GM10266 (cell line): ENCODE data around the gene EXOC3.

Source experiments
- DNase-seq: peaks from one replicate; pipeline ENCODE4 v3.0.0; 2012; ENCODE audit errors: extremely low spot score
- CTCF ChIP-seq: IDR thresholded peaks from 2 replicates; pipeline ENCODE4 v1.5.1; 2012; ENCODE audit warnings: mild to moderate bottlenecking, low read depth; ENCODE audit not compliant: control insufficient read depth, insufficient read depth; ENCODE audit errors: missing control alignments

EXOC3 gene

GRCh38 chr5:403995-404394 lies 39.0 kb upstream of the EXOC3 start:
- no peak for DNase-seq
- TF ChIP-seq CTCF = no peak

- no peak for DNase-seq
- TF ChIP-seq CTCF = no peak
Measured at GRCh38 chr5:404666-405241, 38.2 kb upstream of the EXOC3 start.

GRCh38 chr5:405421-405820 lies 37.6 kb upstream of the EXOC3 start:
- TF ChIP-seq CTCF = no peak
- no peak for DNase-seq

GRCh38 chr5:406041-406440 lies 36.9 kb upstream of the EXOC3 start:
- no peak for TF ChIP-seq CTCF
- DNase-seq = no peak

GRCh38 chr5:407051-407450 lies 35.9 kb upstream of the EXOC3 start:
- TF ChIP-seq CTCF = no peak
- no peak for DNase-seq

GRCh38 chr5:407801-408268 lies 35.1 kb upstream of the EXOC3 start:
- TF ChIP-seq CTCF = no peak
- no peak for DNase-seq

- no peak for TF ChIP-seq CTCF
- no peak for DNase-seq
Measured at GRCh38 chr5:410911-411517, 32.0 kb upstream of the EXOC3 start.
